Activated B cell treated with CpG ODN at 0.5 μM for 24 hours (primary cell): ENCODE measurements around the gene KHSRP. TPM values are rescaled to one million over a fixed set of nuclear protein-coding genes. Genes with fewer than 3 reads are reported as not detected.

ENCODE experiments used
- ATAC-seq: fragments of 200-7000 bp; cut with Tn5 transposase; one replicate; pipeline ENCODE4 v1.10.0; 2021; ENCODE audit warnings: low read depth, mild to moderate bottlenecking, moderate library complexity
- CTCF ChIA-PET: fragments of 350-600 bp; sonication (Branson Sonifier 250); formaldehyde crosslinking; loops from one replicate; lab custom pipeline; 2021; ENCODE audit warnings: antibody characterized with exemption; lab: Charles Lee
- POLR2A ChIA-PET: fragments of 350-600 bp; sonication (Branson Sonifier 250); formaldehyde crosslinking; loops from one replicate; lab custom pipeline; 2021; ENCODE audit warnings: antibody characterized with exemption; lab: Charles Lee
- DNase-seq: peaks from one replicate; pipeline ENCODE4 v3.0.0; 2022
- H3K27ac Mint-ChIP-seq: one replicate; pipeline ENCODE4 v1.8.0; 2020; ENCODE audit warnings: mixed read lengths
- H3K27me3 Mint-ChIP-seq: one replicate; pipeline ENCODE4 v1.8.0; 2021; ENCODE audit warnings: mixed read lengths
- H3K36me3 Mint-ChIP-seq: one replicate; pipeline ENCODE4 v1.8.0; 2021; ENCODE audit warnings: low read depth, mixed read lengths
- H3K4me1 Mint-ChIP-seq: one replicate; pipeline ENCODE4 v1.8.0; 2021; ENCODE audit warnings: mixed read lengths
- H3K4me3 Mint-ChIP-seq: one replicate; pipeline ENCODE4 v1.8.0; 2020; ENCODE audit warnings: mild to moderate bottlenecking, mixed read lengths
- H3K9me3 Mint-ChIP-seq: one replicate; pipeline ENCODE4 v1.8.0; 2020; ENCODE audit warnings: mixed read lengths
- intact Hi-C: fragments of 100-400 bp; cut with micrococcal nuclease; formaldehyde crosslinking; loops from one replicate; pipeline ENCODE4 v1.15.1; 2024
- total RNA-seq: library from RNA; stranded (reverse); gene quantifications from 2 replicates; pipeline ENCODE4 v1.2.3, GENCODE V29; 2022
- TF ChIP-seq, protein P1 (sequence below): fragments of 200-600 bp; IDR thresholded peaks from one replicate; pipeline ENCODE4 v1.8.0; 2022; ENCODE audit warnings: antibody characterized with exemption, mild to moderate bottlenecking

The KHSRP gene
- total RNA-seq, 1 donor from 2014 or later, result 251 TPM

DNA sequence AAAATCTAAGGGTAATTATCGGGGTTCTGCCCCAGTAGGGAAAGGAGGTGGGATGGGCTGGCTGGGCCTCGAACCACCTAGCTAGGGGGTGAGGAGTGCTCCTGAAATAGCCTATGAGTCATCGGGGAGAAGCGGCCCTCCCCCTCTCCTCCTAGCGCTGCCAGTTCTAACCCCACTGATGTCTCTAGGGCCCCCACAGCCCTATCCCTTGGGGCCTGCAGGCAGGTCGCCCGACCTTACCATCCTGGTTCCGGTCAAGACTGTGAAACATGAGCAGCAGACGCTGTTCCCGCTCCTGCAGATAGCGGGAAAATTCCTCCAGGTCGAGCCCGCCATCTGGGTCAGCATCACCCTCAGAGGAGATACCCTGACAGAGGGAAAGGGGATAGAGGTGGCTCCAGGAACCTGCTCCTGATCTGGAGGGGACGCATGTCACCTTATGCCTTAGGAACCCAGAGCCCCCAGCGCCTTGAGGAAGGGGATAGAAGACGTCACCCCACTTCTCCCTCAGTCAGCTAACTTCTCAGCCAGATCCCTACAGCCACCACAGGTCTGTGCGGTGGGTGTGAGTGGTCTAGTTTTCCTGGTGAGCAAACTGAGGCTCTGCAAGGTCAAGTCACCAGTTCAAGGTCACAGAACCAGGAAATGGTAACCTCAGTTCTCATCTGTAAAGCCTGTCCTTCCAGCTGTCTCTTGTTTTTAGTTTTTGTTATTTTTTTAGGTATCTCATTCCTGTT, 33.5 kb upstream of the KHSRP start:
- peak overlapping the region; percentile 76 for H3K27ac Mint-ChIP-seq
- ChIA-PET CTCF (no interaction called here), POLR2A (interaction anchor here (0.6 to 2.8 kb wide), 7 partner anchors 20 to 129 kb away, joined by 3 to 25 read pairs (median 5); partner anchors contain the start of genes DENND1C and KHSRP)
- peaks cover 30% of the 10 kb centered on the region for H3K4me1 Mint-ChIP-seq
- no peak for ATAC-seq
- no peak for DNase-seq
- no peaks in the 10 kb centered on the region for H3K27me3 Mint-ChIP-seq
- H3K4me3 Mint-ChIP-seq, result peak overlapping the region; percentile 83
- peaks cover 31% of the 10 kb centered on the region for H3K36me3 Mint-ChIP-seq
- TF ChIP-seq, protein P1, sequence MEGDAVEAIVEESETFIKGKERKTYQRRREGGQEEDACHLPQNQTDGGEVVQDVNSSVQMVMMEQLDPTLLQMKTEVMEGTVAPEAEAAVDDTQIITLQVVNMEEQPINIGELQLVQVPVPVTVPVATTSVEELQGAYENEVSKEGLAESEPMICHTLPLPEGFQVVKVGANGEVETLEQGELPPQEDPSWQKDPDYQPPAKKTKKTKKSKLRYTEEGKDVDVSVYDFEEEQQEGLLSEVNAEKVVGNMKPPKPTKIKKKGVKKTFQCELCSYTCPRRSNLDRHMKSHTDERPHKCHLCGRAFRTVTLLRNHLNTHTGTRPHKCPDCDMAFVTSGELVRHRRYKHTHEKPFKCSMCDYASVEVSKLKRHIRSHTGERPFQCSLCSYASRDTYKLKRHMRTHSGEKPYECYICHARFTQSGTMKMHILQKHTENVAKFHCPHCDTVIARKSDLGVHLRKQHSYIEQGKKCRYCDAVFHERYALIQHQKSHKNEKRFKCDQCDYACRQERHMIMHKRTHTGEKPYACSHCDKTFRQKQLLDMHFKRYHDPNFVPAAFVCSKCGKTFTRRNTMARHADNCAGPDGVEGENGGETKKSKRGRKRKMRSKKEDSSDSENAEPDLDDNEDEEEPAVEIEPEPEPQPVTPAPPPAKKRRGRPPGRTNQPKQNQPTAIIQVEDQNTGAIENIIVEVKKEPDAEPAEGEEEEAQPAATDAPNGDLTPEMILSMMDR, result no peak
- peaks cover 2% of the 10 kb centered on the region for H3K9me3 Mint-ChIP-seq
- intact Hi-C loops, result no loop called here

DNA sequence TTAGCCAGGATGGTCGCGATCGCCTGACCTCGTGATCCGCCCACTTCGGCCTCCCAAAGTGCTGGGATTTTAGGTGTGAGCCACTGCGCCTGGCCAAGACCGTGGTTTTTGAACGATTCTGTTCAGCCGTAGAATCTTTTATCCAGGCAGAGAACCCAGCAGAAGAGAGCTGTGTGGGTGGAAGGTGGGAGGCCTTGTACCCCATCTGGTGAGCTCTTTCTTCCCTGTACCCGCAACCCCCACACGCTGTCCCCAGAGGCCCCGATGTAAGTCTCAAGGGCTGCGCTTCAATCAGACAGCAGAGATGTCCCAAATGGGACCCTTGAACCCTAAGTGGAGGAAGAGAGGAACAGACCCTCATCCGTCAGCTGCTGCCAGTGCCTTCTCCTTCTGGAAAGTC, 31.3 kb upstream of the KHSRP start:
- H3K9me3 Mint-ChIP-seq, result peaks cover 2% of the 10 kb centered on the region
- DNase-seq (no peak), ATAC-seq (no peak)
- CTCF ChIA-PET, result no interaction called here
- H3K27ac Mint-ChIP-seq, result no peak overlapping the region
- peaks cover 26% of the 10 kb centered on the region for H3K4me1 Mint-ChIP-seq
- no peaks in the 10 kb centered on the region for H3K27me3 Mint-ChIP-seq
- intact Hi-C loops, result no loop called here
- POLR2A ChIA-PET, result no interaction called here
- peaks cover 31% of the 10 kb centered on the region for H3K36me3 Mint-ChIP-seq
- TF ChIP-seq, protein P1, result no peak
- no peak overlapping the region for H3K4me3 Mint-ChIP-seq

DNA sequence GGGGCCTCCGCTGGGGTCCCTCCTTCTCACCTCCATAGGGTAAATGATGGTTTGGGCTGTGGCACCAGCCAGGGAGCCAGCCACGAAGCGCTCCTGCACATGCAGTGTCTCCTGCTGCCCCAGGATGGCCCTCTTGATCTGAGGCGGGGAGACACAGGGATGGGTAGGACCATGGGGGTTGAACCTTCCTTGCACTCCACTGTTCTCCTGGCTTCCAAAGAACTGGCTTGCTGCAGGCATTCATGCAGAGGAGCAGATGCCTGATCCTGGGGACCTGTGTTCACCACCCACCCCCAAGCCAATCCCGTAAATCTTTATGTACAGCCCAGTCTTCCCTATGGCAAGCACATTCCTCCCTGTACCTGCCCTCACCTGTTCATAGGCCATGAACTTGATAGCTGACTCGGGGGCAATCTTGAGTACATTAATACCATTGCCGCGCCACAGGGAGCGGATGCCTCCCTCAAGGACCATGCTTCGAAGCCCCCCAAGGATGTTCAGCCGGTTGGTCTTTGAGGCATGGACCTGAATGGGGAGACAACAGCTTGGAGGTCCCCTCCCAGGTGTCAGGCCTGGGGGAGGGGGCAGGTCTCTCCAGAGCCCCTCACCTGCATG, 29.4 kb upstream of the KHSRP start:
- no peak for DNase-seq
- POLR2A ChIA-PET, result no interaction called here

DNA sequence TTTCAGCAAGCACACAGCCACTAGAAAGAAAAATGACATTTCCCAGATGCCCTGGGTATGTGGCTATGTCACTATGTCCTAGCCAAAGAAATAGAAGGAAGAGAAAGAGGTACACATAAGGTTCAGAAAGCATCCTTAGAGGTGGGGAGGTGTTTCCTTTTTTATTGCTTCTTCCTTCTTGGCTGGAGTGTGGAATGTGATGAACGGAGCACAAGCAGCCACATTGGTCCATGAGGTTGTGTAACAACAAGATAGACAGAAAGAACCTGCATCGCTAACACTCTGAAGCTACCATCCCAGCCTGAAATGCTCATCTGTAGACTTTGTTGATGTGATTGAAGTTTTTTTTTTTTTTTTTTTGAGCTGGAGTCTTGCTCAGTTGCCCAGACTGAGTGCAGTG, 28.3 kb upstream of the KHSRP start:
- Mint-ChIP-seq H3K27me3 (no peaks in the 10 kb centered on the region), H3K4me3 (no peak overlapping the region), H3K27ac (no peak overlapping the region), H3K4me1 (peaks cover 8% of the 10 kb centered on the region), H3K9me3 (peaks cover 2% of the 10 kb centered on the region), H3K36me3 (peaks cover 27% of the 10 kb centered on the region)
- ChIA-PET CTCF (no interaction called here), POLR2A (interaction anchor here (0.7 kb wide), 1 partner anchor 28 kb away, joined by 3 read pairs; the partner anchor contains the start of gene KHSRP)
- TF ChIP-seq, protein P1, result no peak
- intact Hi-C loops, result no loop called here
- DNase-seq, result no peak
- ATAC-seq, result no peak

More for the DNA sequence above, 29.4 kb upstream of the KHSRP start:
- Mint-ChIP-seq H3K27me3 (no peaks in the 10 kb centered on the region), H3K36me3 (peaks cover 30% of the 10 kb centered on the region), H3K4me3 (no peak overlapping the region), H3K4me1 (peaks cover 19% of the 10 kb centered on the region), H3K9me3 (peaks cover 2% of the 10 kb centered on the region), H3K27ac (no peak overlapping the region)
- intact Hi-C loops, result no loop called here
- no peak for ATAC-seq
- CTCF ChIA-PET, result no interaction called here
- TF ChIP-seq, protein P1, result no peak

DNA sequence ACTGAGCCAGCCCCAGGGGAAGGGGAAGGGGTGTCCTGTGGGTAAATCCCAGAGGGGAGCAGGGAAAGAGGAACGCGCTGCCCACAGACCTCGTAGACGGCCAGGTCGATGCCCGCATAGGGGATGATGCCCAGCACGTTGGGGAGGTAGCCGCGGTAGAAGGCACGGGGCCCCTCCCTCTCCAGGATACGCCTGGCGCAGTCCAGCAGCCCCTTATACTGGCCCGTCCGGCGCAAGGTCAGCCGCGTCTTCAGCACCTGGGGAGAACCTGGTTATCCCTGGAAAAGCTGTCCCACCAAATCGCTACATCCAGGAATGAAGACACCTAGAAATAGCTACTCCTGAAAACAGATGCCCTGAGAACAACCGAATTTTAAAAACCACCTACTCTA, 27.6 kb upstream of the KHSRP start:
- TF ChIP-seq, protein P1, result no peak
- ChIA-PET POLR2A (interaction anchor here (0.6 kb wide), 1 partner anchor 125 kb away, joined by 4 read pairs; no protein-coding TSS in a partner anchor), CTCF (no interaction called here)
- peaks cover 2% of the 10 kb centered on the region for H3K9me3 Mint-ChIP-seq
- DNase-seq (no peak), ATAC-seq (no peak)
- no peaks in the 10 kb centered on the region for H3K27me3 Mint-ChIP-seq
- no peak overlapping the region for H3K4me3 Mint-ChIP-seq
- H3K4me1 Mint-ChIP-seq, result peaks cover 1% of the 10 kb centered on the region
- intact Hi-C loops, result no loop called here
- H3K27ac Mint-ChIP-seq, result no peak overlapping the region
- H3K36me3 Mint-ChIP-seq, result peaks cover 27% of the 10 kb centered on the region
